HG03432 (cell line): ENCODE data around the gene CERK.
A peak's percentile ranks its signal among the peaks of the same experiment; 100 is the strongest.

Source experiments
- ATAC-seq: cut with Tn5 transposase; IDR thresholded peaks from one replicate; pipeline ENCODE4 v1.9.1; 2021; ENCODE audit warnings: mild to moderate bottlenecking, moderate library complexity; ENCODE audit not compliant: unreplicated experiment

CERK gene

DNA sequence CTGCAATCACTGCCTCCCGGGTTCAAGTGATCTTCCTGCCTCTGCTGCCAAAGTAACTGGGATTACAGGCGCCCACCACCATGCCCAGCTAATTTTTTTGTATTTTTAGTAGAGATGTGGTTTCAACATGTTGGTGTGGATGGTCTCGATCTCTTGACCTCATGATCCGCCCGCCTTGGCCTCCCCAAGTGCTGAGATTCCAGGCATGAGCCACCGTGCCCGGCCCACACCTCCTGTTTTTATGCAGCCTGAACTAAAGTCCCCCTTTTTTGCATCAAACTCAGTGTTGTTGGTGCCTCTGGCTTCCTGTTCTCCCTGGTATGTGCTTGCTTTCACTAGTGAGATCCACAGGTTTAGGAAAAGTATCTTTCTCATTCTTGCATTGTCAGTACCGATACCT lies 28.6 kb upstream of the CERK start:
- no peak for ATAC-seq

GRCh38 chr22:46764779-46765485 lies 26.9 kb upstream of the CERK start:
- ATAC-seq: no peak

DNA sequence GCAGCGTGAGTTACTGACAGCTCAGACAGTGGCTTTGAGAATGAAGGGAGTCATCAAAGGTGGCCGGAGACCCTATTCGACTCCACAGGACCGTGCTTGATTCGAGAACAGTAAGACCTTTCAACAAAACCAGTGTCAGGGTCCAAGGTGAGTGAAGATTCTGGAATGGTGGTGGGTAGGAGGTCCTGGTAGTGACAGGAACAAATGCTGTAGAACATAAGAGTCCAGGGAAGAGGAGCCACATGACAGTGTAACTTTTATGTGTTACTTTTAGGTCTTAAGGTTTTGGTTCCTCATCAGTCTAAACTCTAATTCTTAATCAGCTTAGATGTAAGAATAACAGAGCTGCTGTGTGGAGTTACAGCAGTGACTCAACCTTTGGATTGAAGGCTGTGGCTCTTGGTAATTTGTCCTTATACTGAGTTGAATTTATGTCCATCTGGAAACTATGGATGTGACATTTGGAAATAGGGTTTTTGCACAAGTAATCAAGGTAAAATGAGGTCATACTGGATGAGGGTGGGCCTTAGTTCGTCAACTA lies 26.2 kb upstream of the CERK start:
- ATAC-seq: no peak

DNA sequence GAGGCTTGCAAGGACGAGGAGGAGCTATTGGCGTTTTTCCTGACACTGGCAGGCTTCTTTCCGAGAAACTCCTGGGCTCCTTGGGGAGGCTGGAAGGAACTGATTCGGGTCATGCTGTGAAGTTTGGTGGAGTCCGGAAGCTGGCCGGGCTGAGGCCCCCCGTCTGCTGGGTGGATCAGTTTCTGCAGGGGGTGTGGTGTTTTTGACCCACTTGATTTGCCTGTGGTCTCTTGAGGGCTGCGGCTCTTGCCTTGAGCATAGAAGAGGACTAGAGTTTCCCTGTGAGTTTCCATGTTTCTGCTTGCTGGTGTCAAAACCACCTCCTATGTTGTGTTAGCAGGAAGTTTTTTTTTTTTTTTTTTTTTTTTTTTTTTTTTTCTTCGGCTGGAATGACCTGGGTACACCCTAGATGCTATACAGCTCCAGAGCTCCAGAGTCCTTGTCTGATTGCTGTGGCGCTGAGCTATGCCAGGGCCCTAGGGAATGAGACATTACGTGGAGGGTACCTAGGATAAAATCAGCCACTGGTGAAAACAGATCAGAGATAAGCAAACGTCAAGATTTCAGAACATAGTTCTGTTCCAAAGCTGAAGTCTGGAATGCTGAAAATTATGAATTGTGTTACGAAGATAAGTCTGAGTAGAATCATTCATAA lies 25.1 kb upstream of the CERK start:
- ATAC-seq: peak; percentile 52

DNA sequence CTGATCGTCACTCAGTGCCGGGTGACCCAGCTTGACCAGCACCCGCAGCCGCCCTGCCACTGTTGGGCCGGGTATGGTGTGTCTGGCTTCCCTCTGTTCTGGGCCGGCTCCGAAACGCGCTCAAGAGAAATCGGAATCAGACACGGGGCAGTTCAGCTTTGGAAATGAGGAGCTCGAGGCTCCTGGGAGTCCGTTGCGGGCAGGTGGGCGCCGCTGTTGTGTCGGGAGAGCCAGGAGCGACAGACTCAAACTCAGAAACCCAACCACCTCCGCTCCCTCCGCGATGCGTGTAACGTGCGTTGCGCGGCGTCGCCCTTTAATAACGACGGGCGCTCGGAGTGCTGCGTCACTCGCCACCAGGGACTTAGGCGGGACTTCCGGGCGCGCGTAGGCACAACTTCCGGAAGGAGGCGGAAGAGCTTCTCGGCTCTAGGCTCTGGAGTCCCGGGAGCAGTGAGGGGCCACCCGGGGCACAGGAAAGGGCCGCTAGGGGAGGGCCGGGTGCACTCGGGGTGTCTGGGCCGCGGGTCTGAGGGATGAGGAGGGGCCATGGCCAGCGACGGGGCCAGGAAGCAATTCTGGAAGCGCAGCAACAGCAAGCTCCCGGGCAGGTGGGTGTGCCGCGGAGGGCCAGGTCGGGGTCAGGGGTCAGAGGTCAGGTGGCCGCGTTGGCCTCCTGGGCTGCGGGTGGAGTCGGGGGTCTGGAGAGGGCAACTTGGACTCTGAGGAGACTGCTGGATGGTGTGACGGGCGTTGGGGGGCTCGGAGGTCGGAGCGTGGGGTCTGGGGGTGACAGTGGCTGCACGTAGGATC lies 24.4 kb upstream of the CERK start, which contains the start of gene TBC1D22A:
Gene TBC1D22A (plus strand): TSS at position 413 of the 813 bp plus-strand sequence. CDS start 137 bp downstream, at position 550.
- peak; percentile 81 for ATAC-seq

DNA sequence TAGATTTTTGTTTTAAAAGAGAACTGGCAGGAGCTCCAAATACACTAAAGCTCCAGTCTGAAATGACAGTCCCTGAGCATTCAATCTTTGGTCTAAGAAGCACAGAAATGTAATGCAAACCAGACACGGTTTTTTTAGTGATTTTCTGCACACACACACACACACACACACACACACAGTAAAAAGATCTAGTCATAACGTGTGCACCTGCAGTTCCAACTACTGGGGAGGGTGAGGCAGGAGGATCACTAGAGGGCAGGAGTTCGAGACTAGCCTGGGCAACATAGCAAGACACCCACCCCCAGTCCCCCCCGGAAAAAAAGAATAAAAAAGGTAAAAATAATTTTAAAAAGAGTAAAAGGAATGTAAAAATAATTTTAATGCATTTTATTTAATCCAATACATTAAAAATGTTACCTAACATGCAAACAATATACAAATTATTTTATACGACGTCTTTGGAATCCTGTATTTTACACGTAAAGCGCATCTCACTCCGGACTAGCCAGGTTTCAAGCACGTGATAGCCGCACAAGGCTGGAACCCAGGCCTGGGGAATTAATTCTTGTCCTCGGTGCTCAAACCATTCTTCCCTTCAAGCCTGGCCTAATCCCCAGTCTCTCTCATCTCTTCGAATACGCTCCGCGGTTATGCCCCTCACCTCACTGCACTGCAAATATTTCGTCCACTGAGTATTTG lies 23.6 kb upstream of the CERK start:
- ATAC-seq: no peak

GRCh38 chr22:46761017-46761416 lies 23.0 kb upstream of the CERK start:
- ATAC-seq: no peak

DNA sequence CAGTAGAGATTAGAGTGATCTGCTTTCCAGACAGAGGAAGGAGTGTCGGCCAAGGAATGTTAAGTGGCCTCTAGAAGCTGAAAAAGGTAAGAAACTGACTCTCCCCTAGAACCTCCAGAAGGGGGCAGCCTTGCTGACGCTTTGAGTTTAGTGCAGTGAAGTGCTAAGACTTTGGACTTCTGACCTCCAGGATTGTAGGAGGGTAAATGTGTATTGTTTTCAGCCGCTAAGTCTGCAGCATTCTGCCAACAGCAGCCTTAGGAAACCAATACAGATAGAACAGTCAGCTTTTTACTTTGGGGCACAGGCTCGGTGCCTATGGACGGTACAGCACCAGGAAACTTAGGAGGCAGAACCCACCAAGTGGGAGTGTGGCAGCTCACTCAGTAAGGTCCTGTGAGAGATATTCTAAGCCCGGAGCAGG lies 20.8 kb upstream of the CERK start:
- no peak for ATAC-seq

- ATAC-seq: no peak
Measured at GRCh38 chr22:46758121-46758520, 20.1 kb upstream of the CERK start.

DNA sequence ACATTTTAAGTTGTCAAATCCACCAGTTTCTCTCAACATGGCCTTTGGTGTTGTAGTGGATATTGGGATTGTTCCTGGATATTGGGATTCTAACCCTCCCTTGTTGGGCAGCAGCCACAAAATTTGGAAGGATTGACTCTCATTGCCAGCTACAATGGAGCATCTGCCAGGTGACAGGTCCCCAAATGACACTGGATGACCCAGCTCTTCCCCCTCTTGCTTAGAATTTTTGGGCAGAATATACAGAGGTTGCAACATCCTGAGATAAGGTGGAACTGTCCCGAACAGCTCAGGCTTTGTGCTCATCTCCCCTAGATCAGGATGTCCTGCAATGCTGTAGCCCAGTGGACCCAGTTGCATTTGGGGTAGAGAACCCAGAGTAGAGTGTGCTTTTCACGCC lies 19.1 kb upstream of the CERK start:
- no peak for ATAC-seq

DNA sequence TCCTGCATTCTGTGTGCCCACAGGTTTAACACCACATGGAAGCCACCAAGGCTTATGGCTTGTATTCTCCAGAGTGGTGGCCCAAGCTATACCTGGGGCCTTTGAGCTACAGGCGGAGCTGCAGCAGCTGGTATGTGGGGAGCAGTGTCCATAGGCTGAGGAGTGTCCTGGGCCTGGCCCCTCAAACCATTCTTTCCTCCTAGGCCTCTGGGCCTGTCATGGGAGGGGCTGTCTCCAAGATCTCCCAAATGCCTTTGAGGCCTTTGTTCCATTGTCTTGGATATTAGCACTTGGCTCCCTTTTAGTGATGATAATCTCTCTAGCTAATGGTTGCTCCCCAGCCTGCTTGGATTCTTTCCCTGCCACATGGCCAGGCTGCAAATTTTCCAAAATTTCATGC lies 18.0 kb upstream of the CERK start:
- ATAC-seq: no peak

DNA sequence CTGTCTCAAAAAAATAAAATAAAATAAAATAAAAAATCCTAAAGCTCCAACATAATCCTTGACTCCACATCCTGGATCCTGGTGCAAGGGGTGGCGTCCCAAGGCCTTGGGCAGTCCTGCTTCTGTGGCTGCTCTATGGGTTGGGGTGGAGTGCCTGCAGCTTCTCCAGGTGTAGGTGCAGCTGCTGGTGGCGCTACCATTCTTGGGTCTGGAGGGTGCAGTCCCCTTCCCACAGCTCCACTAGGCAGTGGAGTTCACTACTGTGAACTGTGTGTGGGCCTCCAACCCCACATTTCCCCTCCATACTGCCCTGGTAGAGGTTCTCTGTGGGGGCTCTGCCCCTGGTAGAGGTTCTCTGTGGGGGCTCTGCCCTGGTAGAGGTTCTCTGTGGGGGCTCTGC lies 17.5 kb upstream of the CERK start:
- no peak for ATAC-seq

DNA sequence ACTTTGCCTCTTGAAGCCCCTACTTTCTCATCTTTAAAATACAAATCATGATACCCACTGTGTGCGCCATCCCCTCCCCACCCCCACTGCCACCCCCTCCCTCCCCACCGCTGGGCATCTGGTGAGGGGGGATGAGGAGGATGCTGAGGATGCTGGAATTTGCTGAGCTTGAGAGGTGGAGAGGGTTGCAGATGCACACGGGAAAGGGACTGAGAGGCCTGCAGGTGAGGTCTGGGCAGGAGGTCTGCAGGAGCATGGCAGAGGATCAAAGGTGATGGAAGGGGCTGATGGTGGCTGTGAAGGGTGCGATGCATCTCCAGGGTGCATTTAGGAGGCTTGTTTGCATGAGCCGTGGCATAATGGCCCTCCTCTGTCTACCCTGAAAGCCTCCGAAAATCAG lies 16.8 kb upstream of the CERK start:
- ATAC-seq: no peak

DNA sequence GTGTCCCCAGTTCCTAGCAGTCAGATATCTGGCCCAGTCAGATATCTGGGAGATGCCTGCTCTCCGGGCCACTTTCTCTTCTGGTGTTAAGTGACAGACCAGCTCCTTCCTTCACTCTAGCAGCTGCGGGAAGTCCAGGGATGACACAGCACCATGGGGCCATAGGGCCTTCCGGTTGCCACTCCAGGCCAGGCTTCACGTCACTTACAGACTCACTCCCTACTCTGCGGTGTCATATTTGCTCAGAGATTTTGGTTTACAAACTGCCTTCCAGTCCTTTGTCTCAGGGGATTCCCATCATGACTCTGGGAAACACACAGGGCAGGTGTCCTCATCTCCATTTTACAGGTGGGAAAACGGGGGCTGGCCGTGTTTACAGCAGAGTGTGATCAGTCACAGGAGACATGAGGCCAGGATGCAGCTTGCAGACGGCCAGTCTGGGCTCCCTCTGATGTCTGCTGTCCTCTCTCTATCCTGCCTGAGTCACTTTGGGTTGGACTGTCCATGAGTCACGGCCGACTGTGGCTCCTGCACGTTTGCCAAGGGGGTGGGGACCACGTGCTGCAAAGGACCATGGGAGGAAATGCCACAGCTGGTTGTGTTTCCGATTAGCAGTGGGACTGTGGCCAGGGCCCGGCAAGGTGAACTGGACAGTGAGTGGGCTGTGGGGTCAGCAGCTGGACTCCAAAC lies 16.2 kb upstream of the CERK start:
- no peak for ATAC-seq

- ATAC-seq: no peak
Measured at GRCh38 chr22:46753761-46754109, 15.7 kb upstream of the CERK start.

DNA sequence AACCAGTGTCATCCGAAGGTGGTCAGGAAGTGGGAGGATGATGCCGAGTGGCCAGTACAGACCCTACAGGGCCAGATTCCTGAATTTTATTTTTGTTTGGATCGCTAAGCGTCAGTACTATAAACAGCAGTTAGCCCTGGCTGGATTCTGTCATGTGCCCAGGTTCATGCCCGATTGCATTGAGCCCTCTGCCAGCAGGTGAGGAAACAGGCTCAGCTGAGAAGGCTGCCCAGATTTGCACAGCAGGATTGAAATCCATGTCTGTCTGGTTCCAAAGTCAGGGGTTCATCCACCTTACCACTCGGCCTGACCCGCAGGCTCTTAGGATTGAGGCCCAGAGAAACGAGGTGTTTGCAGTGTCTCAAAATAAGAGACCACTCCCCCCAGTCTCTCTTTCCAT lies 15.3 kb upstream of the CERK start:
- ATAC-seq: no peak

- ATAC-seq: no peak
Measured at GRCh38 chr22:46752988-46753310, 14.9 kb upstream of the CERK start.

- ATAC-seq: no peak
Measured at GRCh38 chr22:46752286-46752987, 14.4 kb upstream of the CERK start.

GRCh38 chr22:46750863-46751443 lies 12.9 kb upstream of the CERK start:
- ATAC-seq: no peak

DNA sequence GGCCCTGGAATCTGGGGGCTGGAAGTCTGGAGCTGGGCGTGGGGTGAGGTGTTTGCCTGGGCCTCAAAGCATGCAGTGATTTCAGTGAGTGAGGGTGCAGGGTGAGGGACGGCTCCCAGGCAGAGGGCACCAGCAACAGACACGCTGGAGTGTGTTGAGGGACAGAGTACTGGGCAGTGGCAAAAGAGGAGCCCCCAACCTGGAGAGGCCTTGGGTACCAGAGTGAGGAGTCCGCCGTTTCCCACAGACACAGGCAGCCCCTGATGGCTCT lies 12.4 kb upstream of the CERK start:
- ATAC-seq: no peak
